ENCODE measurements around the gene LMCD1.

DNA sequence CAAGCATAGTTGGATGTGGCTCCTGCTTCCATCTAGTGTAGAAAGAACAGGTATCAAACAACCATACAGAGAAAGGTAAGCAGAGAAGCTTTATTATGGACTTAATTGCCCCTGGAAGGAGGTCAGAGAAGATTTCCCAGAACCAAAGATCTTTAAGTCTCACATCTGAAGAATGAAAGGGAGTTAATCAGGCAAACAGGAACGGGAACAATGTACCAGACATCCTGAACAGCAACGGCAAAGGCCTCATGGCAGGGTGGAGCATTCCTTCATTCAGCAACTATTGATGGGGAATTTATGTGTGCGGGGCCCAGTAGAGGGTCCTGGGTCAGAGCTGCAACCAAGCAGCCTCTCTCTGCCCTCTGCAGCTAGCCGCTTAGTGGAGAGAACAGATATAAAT lies 61.5 kb downstream of the LMCD1 start:
- TF ChIP-seq, protein P1, sequence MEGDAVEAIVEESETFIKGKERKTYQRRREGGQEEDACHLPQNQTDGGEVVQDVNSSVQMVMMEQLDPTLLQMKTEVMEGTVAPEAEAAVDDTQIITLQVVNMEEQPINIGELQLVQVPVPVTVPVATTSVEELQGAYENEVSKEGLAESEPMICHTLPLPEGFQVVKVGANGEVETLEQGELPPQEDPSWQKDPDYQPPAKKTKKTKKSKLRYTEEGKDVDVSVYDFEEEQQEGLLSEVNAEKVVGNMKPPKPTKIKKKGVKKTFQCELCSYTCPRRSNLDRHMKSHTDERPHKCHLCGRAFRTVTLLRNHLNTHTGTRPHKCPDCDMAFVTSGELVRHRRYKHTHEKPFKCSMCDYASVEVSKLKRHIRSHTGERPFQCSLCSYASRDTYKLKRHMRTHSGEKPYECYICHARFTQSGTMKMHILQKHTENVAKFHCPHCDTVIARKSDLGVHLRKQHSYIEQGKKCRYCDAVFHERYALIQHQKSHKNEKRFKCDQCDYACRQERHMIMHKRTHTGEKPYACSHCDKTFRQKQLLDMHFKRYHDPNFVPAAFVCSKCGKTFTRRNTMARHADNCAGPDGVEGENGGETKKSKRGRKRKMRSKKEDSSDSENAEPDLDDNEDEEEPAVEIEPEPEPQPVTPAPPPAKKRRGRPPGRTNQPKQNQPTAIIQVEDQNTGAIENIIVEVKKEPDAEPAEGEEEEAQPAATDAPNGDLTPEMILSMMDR (IDR thresholded peaks at IDR 0.05) = no peak
- no peak for TF ChIP-seq POLR2A (IDR thresholded peaks at IDR 0.05; ENCODE audit: low read depth)
- TF ChIP-seq POLR2AphosphoS5 (IDR thresholded peaks at IDR 0.05) = no peak
